HCT116 (cell line): Measurements from ENCODE around the gene DYNLRB2. TPM values are rescaled to one million over a fixed set of nuclear protein-coding genes. Genes with fewer than 3 reads are reported as not detected.

Experiments
- ATAC-seq: fragments of 200-7000 bp; cut with Tn5 transposase; 2 replicates; pipeline ENCODE4 v1.9.1; 2020; ENCODE audit warnings: mild to moderate bottlenecking, moderate library complexity
- BruUV-seq: library from RNA; stranded (reverse); fragments of 400-500 nt; replicated peaks from 2 replicates; lab custom pipeline; 2021; lab: Mats Ljungman, UMichigan
- CTCF ChIA-PET: fragments of 300-600 bp; sonication (Branson Sonifier 250); formaldehyde crosslinking; loops from one replicate; lab custom pipeline; 2021; ENCODE audit warnings: antibody characterized with exemption; lab: Charles Lee
- POLR2A ChIA-PET: fragments of 300-600, 350-600 bp; sonication (Branson Sonifier 250); formaldehyde crosslinking; loops from one replicate; lab custom pipeline; 2021; ENCODE audit warnings: antibody characterized with exemption; lab: Charles Lee
- RAD21 ChIA-PET, 2 experiments: fragments of 300-600 bp; sonication (Branson Sonifier 250); formaldehyde crosslinking; loops; one replicate each; lab custom pipeline; 2023; ENCODE audit warnings: low total read pairs in 2 of 2; ENCODE audit not compliant: uncharacterized antibody in 2 of 2, unreplicated experiment in 2 of 2, low non-redundant PET in 1 of 2; lab: Charles Lee
- DNase-seq: peaks from one replicate; pipeline ENCODE4 v3.0.0-alpha.2; 2010; ENCODE audit warnings: low read depth, low spot score
- H2AFZ ChIP-seq: fragments of 200-600 bp; shearing (Covaris generic), sonication (generic); 2 replicates; pipeline ENCODE4 v1.6.1; 2017; ENCODE audit warnings: low read depth, mixed run types, mixed read lengths, antibody characterized with exemption, low read length; ENCODE audit not compliant: poor library complexity, severe bottlenecking
- H3K27ac ChIP-seq: 2 replicates; pipeline ENCODE4 v1.5.1; 2012; ENCODE audit warnings: low read depth, low read length
- H3K27me3 ChIP-seq: fragments of 200-600 bp; sonication (generic); 2 replicates; pipeline ENCODE4 v1.6.1; 2016; ENCODE audit warnings: mixed run types, low read length, mixed read lengths; ENCODE audit not compliant: insufficient read depth
- H3K36me3 ChIP-seq, 2 experiments: fragments of 200-500 bp in 1 of 2; fragments of 200-600 bp in 1 of 2; sonication (Bioruptor generic) in 1 of 2; sonication (generic) in 1 of 2; 2 replicates each; pipeline versions ENCODE4 v1.5.1 to v1.6.1; 2014 to 2016; ENCODE audit warnings: low read length in 2 of 2, inconsistent platforms in 1 of 2, mixed read lengths in 1 of 2, mixed run types in 1 of 2; ENCODE audit not compliant: insufficient read depth in 2 of 2, control insufficient read depth in 1 of 2
- H3K4me1 ChIP-seq, 2 experiments: fragments of 200-600 bp in 1 of 2; sonication (generic) in 1 of 2; 2 replicates each; pipeline versions ENCODE4 v1.5.1 to v1.6.1; 2012 to 2017; ENCODE audit warnings: low read length in 2 of 2, inconsistent platforms in 1 of 2, mild to moderate bottlenecking in 1 of 2, mixed read lengths in 1 of 2, mixed run types in 1 of 2, moderate library complexity in 1 of 2; ENCODE audit not compliant: insufficient read depth in 2 of 2, control insufficient read depth in 1 of 2
- H3K4me2 ChIP-seq: fragments of 200-600 bp; sonication (generic); 2 replicates; pipeline ENCODE4 v1.6.1; 2017; ENCODE audit warnings: mixed run types, low read length, mixed read lengths
- H3K4me3 ChIP-seq, 2 experiments: fragments of 200-600 bp in 1 of 2; sonication (generic) in 1 of 2; replicated peaks in 1 of 2; 2 replicates each; pipeline ENCODE4 v1.5.1; 2011 to 2016; ENCODE audit warnings: low read length in 2 of 2, control low read depth in 1 of 2, low read depth in 1 of 2, mild to moderate bottlenecking in 1 of 2, mixed read lengths in 1 of 2, mixed run types in 1 of 2
- H3K79me2 ChIP-seq: fragments of 200-600 bp; sonication (generic); 2 replicates; pipeline ENCODE4 v1.6.1; 2017; ENCODE audit warnings: mild to moderate bottlenecking, mixed run types, low read length, moderate library complexity, mixed read lengths; ENCODE audit not compliant: insufficient read depth
- H3K9ac ChIP-seq: fragments of 200-600 bp; sonication (generic); 2 replicates; pipeline ENCODE4 v1.6.1; 2016; ENCODE audit warnings: low read length, mixed read lengths
- H3K9me2 ChIP-seq: fragments of 200-600 bp; sonication (generic), shearing (Covaris generic); 2 replicates; pipeline ENCODE4 v1.6.1; 2017; ENCODE audit warnings: mixed run types, mild to moderate bottlenecking, moderate library complexity; ENCODE audit not compliant: insufficient read depth
- H3K9me3 ChIP-seq, 2 experiments: fragments of 200-500 bp in 1 of 2; fragments of 200-600 bp in 1 of 2; sonication (Bioruptor generic) in 1 of 2; sonication (generic) in 1 of 2; 2 replicates each; pipeline ENCODE4 v1.6.1; 2014 to 2017; ENCODE audit warnings: low read length in 2 of 2, mixed read lengths in 2 of 2, inconsistent platforms in 1 of 2, low read depth in 1 of 2, mild to moderate bottlenecking in 1 of 2, mixed run types in 1 of 2, moderate library complexity in 1 of 2; ENCODE audit not compliant: control insufficient read depth in 1 of 2, insufficient read depth in 1 of 2
- H4K20me1 ChIP-seq: fragments of 200-600 bp; sonication (generic), shearing (Covaris generic); 2 replicates; pipeline ENCODE4 v1.6.1; 2017; ENCODE audit warnings: mixed run types, mild to moderate bottlenecking, moderate library complexity; ENCODE audit not compliant: insufficient read depth
- CBX3 ChIP-seq: IDR thresholded peaks from 2 replicates; pipeline ENCODE4 v1.6.1; 2012; ENCODE audit warnings: low read depth
- EGR1 ChIP-seq: IDR thresholded peaks from 2 replicates; pipeline ENCODE4 v1.6.1; 2012; ENCODE audit warnings: low read depth
- EZH2phosphoT487 ChIP-seq: fragments of 200-600 bp; IDR thresholded peaks from 2 replicates; pipeline ENCODE4 v1.6.1; 2018; ENCODE audit warnings: antibody characterized with exemption, borderline replicate concordance
- FOSL1 ChIP-seq: IDR thresholded peaks from 2 replicates; pipeline ENCODE4 v1.6.1; 2012; ENCODE audit warnings: low read depth
- JUND ChIP-seq: IDR thresholded peaks from 2 replicates; pipeline ENCODE4 v1.6.1; 2012
- POLR2A ChIP-seq: IDR thresholded peaks from 2 replicates; pipeline ENCODE4 v1.7.0; 2011; ENCODE audit warnings: borderline replicate concordance; ENCODE audit not compliant: insufficient read depth, insufficient read length; ENCODE audit errors: extremely low read depth
- RAD21 ChIP-seq: IDR thresholded peaks from 2 replicates; pipeline ENCODE4 v1.6.1; 2012; ENCODE audit warnings: low read depth, mild to moderate bottlenecking
- SIN3A ChIP-seq: IDR thresholded peaks from 2 replicates; pipeline ENCODE4 v1.6.1; 2012; ENCODE audit warnings: low read depth
- ZFX ChIP-seq: fragments of 450-650 bp; IDR thresholded peaks from 2 replicates; pipeline ENCODE4 v1.6.1; 2017
- ZNF274 ChIP-seq: fragments of 200-500 bp; sonication (Bioruptor generic); IDR thresholded peaks from 2 replicates; pipeline ENCODE4 v1.6.1; 2014; ENCODE audit warnings: mild to moderate bottlenecking, low read depth, low read length, inconsistent platforms
- intact Hi-C: fragments of 100-400 bp; cut with micrococcal nuclease; formaldehyde crosslinking; loops from 2 replicates; pipeline ENCODE4 v1.10.0; 2022
- total RNA-seq: library from RNA; stranded (reverse); gene quantifications from one replicate; pipeline ENCODE4 v1.2.1, GENCODE V29; 2021; ENCODE audit not compliant: unreplicated experiment
- TF ChIP-seq, protein P1 (sequence below), 3 experiments: fragments of 200-600 bp in 1 of 3; sonication (generic) in 1 of 3; IDR thresholded peaks in 2 of 3; conservative IDR thresholded peaks in 1 of 3; 2 replicates each; pipeline ENCODE4 v1.5.1; 2012 to 2017; ENCODE audit warnings: low read depth in 2 of 3, low read length in 2 of 3, antibody characterized with exemption in 1 of 3, borderline replicate concordance in 1 of 3, control low read depth in 1 of 3, mild to moderate bottlenecking in 1 of 3, mixed read lengths in 1 of 3, mixed run types in 1 of 3, moderate library complexity in 1 of 3; ENCODE audit not compliant: insufficient read depth in 1 of 3
- TF ChIP-seq, protein P2 (sequence below): IDR thresholded peaks from 2 replicates; pipeline ENCODE4 v1.6.1; 2012
- TF ChIP-seq, protein P3 (sequence below): IDR thresholded peaks from 2 replicates; pipeline ENCODE4 v1.6.1; 2011; ENCODE audit warnings: mild to moderate bottlenecking, low read length, moderate library complexity; ENCODE audit not compliant: insufficient replicate concordance; ENCODE audit errors: extremely low read depth

Gene DYNLRB2
- total RNA-seq, 1 experiment from 2014 or later, result not detected

DNA sequence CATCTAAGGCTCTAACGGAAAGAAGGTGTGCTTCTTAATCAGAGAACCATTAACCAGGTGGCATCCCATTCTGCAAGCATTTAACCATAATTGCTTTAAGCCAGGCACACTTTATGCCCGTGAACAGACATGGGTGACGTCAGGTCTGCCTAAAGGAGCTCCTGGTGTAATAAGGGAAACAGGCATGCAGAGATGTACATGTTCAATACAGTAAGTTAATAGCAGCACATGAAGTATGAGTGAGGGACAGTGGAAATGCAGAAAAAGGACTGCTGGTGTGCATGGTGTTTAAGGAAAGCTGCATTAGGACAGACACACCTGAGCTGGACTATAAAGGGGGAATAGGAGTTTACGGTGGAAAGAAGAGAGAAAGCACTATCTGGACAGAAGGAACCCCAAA is 18.6 kb downstream of the DYNLRB2 start:
- H3K36me3 ChIP-seq, result no peaks in the 10 kb centered on the region
- ATAC-seq (no peak), DNase-seq (no peak)
- CTCF ChIA-PET, result no interaction called here
- H3K27me3 ChIP-seq, result peaks cover 7% of the 10 kb centered on the region; the same call in 1 of the 2 replicates
- no peaks in the 10 kb centered on the region for H3K79me2 ChIP-seq
- RAD21 ChIA-PET, result no interaction called here
- no peak for TF ChIP-seq JUND
- no peak for TF ChIP-seq SIN3A
- TF ChIP-seq, protein P1, sequence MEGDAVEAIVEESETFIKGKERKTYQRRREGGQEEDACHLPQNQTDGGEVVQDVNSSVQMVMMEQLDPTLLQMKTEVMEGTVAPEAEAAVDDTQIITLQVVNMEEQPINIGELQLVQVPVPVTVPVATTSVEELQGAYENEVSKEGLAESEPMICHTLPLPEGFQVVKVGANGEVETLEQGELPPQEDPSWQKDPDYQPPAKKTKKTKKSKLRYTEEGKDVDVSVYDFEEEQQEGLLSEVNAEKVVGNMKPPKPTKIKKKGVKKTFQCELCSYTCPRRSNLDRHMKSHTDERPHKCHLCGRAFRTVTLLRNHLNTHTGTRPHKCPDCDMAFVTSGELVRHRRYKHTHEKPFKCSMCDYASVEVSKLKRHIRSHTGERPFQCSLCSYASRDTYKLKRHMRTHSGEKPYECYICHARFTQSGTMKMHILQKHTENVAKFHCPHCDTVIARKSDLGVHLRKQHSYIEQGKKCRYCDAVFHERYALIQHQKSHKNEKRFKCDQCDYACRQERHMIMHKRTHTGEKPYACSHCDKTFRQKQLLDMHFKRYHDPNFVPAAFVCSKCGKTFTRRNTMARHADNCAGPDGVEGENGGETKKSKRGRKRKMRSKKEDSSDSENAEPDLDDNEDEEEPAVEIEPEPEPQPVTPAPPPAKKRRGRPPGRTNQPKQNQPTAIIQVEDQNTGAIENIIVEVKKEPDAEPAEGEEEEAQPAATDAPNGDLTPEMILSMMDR (IDR thresholded peaks at IDR 0.05 in 2 of 3, conservative IDR thresholded peaks at IDR 0.05 in 1 of 3; ENCODE audit: borderline replicate concordance in 1 of 3, insufficient read depth in 1 of 3, low read depth in 2 of 3, low read length in 2 of 3), result no peak
- TF ChIP-seq FOSL1, result no peak
- no peak for TF ChIP-seq ZNF274
- TF ChIP-seq EGR1, result no peak
- no peak for TF ChIP-seq ZFX
- TF ChIP-seq, protein P2, sequence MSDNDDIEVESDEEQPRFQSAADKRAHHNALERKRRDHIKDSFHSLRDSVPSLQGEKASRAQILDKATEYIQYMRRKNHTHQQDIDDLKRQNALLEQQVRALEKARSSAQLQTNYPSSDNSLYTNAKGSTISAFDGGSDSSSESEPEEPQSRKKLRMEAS, result no peak
- no peak for TF ChIP-seq EZH2phosphoT487
- TF ChIP-seq CBX3, result no peak
- TF ChIP-seq, protein P3, sequence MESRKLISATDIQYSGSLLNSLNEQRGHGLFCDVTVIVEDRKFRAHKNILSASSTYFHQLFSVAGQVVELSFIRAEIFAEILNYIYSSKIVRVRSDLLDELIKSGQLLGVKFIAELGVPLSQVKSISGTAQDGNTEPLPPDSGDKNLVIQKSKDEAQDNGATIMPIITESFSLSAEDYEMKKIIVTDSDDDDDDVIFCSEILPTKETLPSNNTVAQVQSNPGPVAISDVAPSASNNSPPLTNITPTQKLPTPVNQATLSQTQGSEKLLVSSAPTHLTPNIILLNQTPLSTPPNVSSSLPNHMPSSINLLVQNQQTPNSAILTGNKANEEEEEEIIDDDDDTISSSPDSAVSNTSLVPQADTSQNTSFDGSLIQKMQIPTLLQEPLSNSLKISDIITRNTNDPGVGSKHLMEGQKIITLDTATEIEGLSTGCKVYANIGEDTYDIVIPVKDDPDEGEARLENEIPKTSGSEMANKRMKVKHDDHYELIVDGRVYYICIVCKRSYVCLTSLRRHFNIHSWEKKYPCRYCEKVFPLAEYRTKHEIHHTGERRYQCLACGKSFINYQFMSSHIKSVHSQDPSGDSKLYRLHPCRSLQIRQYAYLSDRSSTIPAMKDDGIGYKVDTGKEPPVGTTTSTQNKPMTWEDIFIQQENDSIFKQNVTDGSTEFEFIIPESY, result no peak
- TF ChIP-seq RAD21, result no peak
- no peak for TF ChIP-seq POLR2A
- no peak overlapping the region for H3K4me2 ChIP-seq
- H3K4me1 ChIP-seq, result no peaks in the 10 kb centered on the region
- H2AFZ ChIP-seq, result no peak overlapping the region
- no peak overlapping the region for H3K9ac ChIP-seq
- no peaks in the 10 kb centered on the region; a peak in 1 of 4 replicates for H3K9me3 ChIP-seq
- H3K9me2 ChIP-seq, result no peaks in the 10 kb centered on the region
- H3K27ac ChIP-seq, result no peak overlapping the region
- POLR2A ChIA-PET, result no interaction called here
- BruUV-seq, result no TSS peak
- H4K20me1 ChIP-seq, result no peaks in the 10 kb centered on the region
- no peak overlapping the region for H3K4me3 ChIP-seq
- intact Hi-C loops, result no loop called here
